K562 (cell line): ENCODE measurements around the gene TAS2R41. TPM values are rescaled to one million over a fixed set of nuclear protein-coding genes. Genes with fewer than 3 reads are reported as not detected.

ENCODE experiments used
- ATAC-seq: fragments of 200-7000 bp; cut with Tn5 transposase; 3 replicates; pipeline ENCODE4 v1.9.1; 2020; ENCODE audit warnings: moderate library complexity
- BruUV-seq: library from RNA; stranded (reverse); fragments of 400-500 nt; replicated peaks from 2 replicates; lab custom pipeline; 2021; lab: Mats Ljungman, UMichigan
- CTCF ChIA-PET: fragments of 300-600 bp; formaldehyde crosslinking; extraction: SDS; loops from one replicate; lab custom pipeline; 2021; ENCODE audit warnings: low intra/inter-chr PET ratio; lab: Yijun Ruan, JAX
- POLR2A ChIA-PET: fragments of 300-600, 350-650 bp; sonication (Branson Sonifier 250); formaldehyde crosslinking; extraction: SDS; loops from one replicate; lab custom pipeline; 2021; ENCODE audit warnings: antibody characterized with exemption, inconsistent platforms; lab: Yijun Ruan, JAX
- DNase-seq, 4 experiments: peaks; one replicate each; pipeline versions ENCODE4 v3.0.0 to v3.0.0-alpha.2; 2011 to 2018; ENCODE audit warnings: low spot score in 3 of 4, mixed read lengths in 3 of 4; ENCODE audit errors: extremely low read depth in 1 of 4
- FAIRE-seq: peaks from 2 replicates; lab custom pipeline; 2011; peaks lifted over from hg19 to GRCh38; lab: Jason Lieb, UNC
- H2AFZ ChIP-seq: 2 replicates; pipeline ENCODE4 v1.6.0; 2011; ENCODE audit warnings: low read depth, low read length, control low read depth, inconsistent platforms
- H3K27ac ChIP-seq: fragments of 200-600 bp; 3 replicates; pipeline ENCODE4 v1.8.0; 2011; ENCODE audit warnings: low read depth, mild to moderate bottlenecking, control low read depth, inconsistent platforms, low read length, moderate library complexity, mixed read lengths; ENCODE audit errors: extremely low read depth
- H3K27me3 ChIP-seq, 2 experiments: fragments of 300-600 bp in 1 of 2; 2 replicates in 1 of 2; 3 replicates in 1 of 2; pipeline versions ENCODE4 v1.6.0 to v1.8.0; 2011; ENCODE audit warnings: inconsistent platforms in 2 of 2, low read length in 2 of 2, mild to moderate bottlenecking in 1 of 2, mixed read lengths in 1 of 2, moderate library complexity in 1 of 2; ENCODE audit not compliant: control insufficient read depth in 2 of 2, insufficient read depth in 2 of 2
- H3K36me3 ChIP-seq: fragments of 300-600 bp; 3 replicates; pipeline ENCODE4 v1.8.0; 2011; ENCODE audit warnings: mild to moderate bottlenecking, low read length, inconsistent platforms; ENCODE audit not compliant: control insufficient read depth, insufficient read depth
- H3K4me1 ChIP-seq, 2 experiments: fragments of 200-600 bp in 1 of 2; replicated peaks in 1 of 2; 2 replicates in 1 of 2; 3 replicates in 1 of 2; pipeline versions ENCODE4 v1.5.1 to v1.8.0; 2011; ENCODE audit warnings: inconsistent platforms in 2 of 2, low read length in 2 of 2, mild to moderate bottlenecking in 1 of 2, mixed read lengths in 1 of 2, moderate library complexity in 1 of 2; ENCODE audit not compliant: control insufficient read depth in 2 of 2, insufficient read depth in 2 of 2
- H3K4me2 ChIP-seq: 2 replicates; pipeline ENCODE4 v1.6.1; 2011; ENCODE audit warnings: low read length, control low read depth, inconsistent platforms, mixed read lengths; ENCODE audit not compliant: insufficient read depth
- H3K4me3 ChIP-seq: fragments of 200-600 bp; sonication (generic), shearing (Covaris generic); 2 replicates; pipeline ENCODE4 v1.5.1; 2016; ENCODE audit warnings: control low read depth, inconsistent platforms
- H3K79me2 ChIP-seq: fragments of 200-600 bp; 3 replicates; pipeline ENCODE4 v1.8.0; 2011; ENCODE audit warnings: low read length, inconsistent platforms; ENCODE audit not compliant: control insufficient read depth, insufficient read depth
- H3K9ac ChIP-seq, 2 experiments: 2 replicates each; pipeline versions ENCODE4 v1.6.0 to v1.6.1; 2011; ENCODE audit warnings: low read depth in 2 of 2, low read length in 2 of 2, control low read depth in 1 of 2, inconsistent platforms in 1 of 2, mild to moderate bottlenecking in 1 of 2, mixed read lengths in 1 of 2; ENCODE audit not compliant: insufficient read depth in 1 of 2
- H3K9me1 ChIP-seq: one replicate; pipeline ENCODE4 v1.6.0; 2011; ENCODE audit warnings: inconsistent platforms, mild to moderate bottlenecking, low read length, moderate library complexity; ENCODE audit not compliant: control insufficient read depth, insufficient read depth
- H3K9me3 ChIP-seq: replicated peaks from 2 replicates; pipeline ENCODE4 v1.5.1; 2011; ENCODE audit warnings: low read depth, low read length, inconsistent platforms; ENCODE audit not compliant: control insufficient read depth, insufficient read depth
- H4K20me1 ChIP-seq: replicated peaks from 2 replicates; pipeline ENCODE4 v1.6.1; 2011; ENCODE audit warnings: low read length, inconsistent platforms, mixed read lengths; ENCODE audit not compliant: control insufficient read depth, insufficient read depth
- BDP1 ChIP-seq: IDR thresholded peaks from 3 replicates; pipeline ENCODE4 v1.6.1; 2011; ENCODE audit not compliant: insufficient read length, insufficient read depth
- TEAD2 ChIP-seq: fragments of 450-650 bp; IDR thresholded peaks from 2 replicates; pipeline ENCODE4 v1.6.1; 2016; ENCODE audit warnings: missing genetic modification characterization, control low read depth, missing compliant biosample characterization
- WGBS: fragments of 100-300 bp; shearing (Covaris generic); methylation state at CpG from one replicate; pipeline ENCODE4 v1.1.6; 2016; ENCODE audit warnings: low coverage, mixed read lengths; ENCODE audit not compliant: insufficient coverage; ENCODE audit errors: missing lambda C conversion rate; 5-methylcytosine and 5-hydroxymethylcytosine counted together
- in situ Hi-C: fragments of 300-500 bp; cut with MboI; formaldehyde crosslinking; loops from 4 replicates; pipeline ENCODE4 v1.15.0; 2018; ENCODE audit warnings: inconsistent platforms, mixed read lengths
- intact Hi-C: fragments of 100-400 bp; cut with micrococcal nuclease; formaldehyde crosslinking; loops from 2 replicates; pipeline ENCODE4 v1.14.2; 2022
- polyA plus RNA-seq, 8 experiments: library from polyadenylated mRNA; depleted of rRNA in 4 of 8; stranded (reverse) in 5 of 8; unstranded in 3 of 8; fragments of >200 nt; fragmentation: Nextera tagmentation in 2 of 8; fragmentation: Illumina TruSeq in 1 of 8; extraction: Ambion mirVana in 2 of 8; extraction: Trizol in 1 of 8; gene quantifications; 2 replicates each; pipeline versions ENCODE4 v1.2.1 to v1.2.3, GENCODE V29; 2011 to 2014; ENCODE audit warnings: inconsistent platforms in 1 of 8, missing spikeins in 1 of 8
- total RNA-seq, 7 experiments: library from RNA; depleted of rRNA in 6 of 7; stranded (reverse); fragments of >200 nt in 6 of 7; fragmentation: Illumina TruSeq in 2 of 7; extraction: Trizol in 2 of 7; gene quantifications; 2 replicates each; pipeline versions ENCODE4 v1.2.1 to v1.2.3, GENCODE V29; 2011 to 2021; ENCODE audit warnings: low replicate concordance in 1 of 7
- TF ChIP-seq, protein P1 (sequence below): fragments of 450-650 bp; IDR thresholded peaks from 2 replicates; pipeline ENCODE4 v1.6.1; 2016
- TF ChIP-seq, protein P2 (sequence below): fragments of 250-450 bp; sonication (Bioruptor Pico); IDR thresholded peaks from 2 replicates; pipeline ENCODE4 v1.4.0; 2020; ENCODE audit warnings: mild to moderate bottlenecking, moderate library complexity

Gene TAS2R41
- total and polyA plus RNA-seq, 9 of the 15 experiments (the other 6 are each of a cell fraction or from before 2014, with no cell fraction given): not detected

- TF ChIP-seq BDP1 (no peak), TEAD2 (tag) (no peak)
- TF ChIP-seq, protein P1, sequence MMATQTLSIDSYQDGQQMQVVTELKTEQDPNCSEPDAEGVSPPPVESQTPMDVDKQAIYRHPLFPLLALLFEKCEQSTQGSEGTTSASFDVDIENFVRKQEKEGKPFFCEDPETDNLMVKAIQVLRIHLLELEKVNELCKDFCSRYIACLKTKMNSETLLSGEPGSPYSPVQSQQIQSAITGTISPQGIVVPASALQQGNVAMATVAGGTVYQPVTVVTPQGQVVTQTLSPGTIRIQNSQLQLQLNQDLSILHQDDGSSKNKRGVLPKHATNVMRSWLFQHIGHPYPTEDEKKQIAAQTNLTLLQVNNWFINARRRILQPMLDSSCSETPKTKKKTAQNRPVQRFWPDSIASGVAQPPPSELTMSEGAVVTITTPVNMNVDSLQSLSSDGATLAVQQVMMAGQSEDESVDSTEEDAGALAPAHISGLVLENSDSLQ: no peak
- TF ChIP-seq, protein P2, sequence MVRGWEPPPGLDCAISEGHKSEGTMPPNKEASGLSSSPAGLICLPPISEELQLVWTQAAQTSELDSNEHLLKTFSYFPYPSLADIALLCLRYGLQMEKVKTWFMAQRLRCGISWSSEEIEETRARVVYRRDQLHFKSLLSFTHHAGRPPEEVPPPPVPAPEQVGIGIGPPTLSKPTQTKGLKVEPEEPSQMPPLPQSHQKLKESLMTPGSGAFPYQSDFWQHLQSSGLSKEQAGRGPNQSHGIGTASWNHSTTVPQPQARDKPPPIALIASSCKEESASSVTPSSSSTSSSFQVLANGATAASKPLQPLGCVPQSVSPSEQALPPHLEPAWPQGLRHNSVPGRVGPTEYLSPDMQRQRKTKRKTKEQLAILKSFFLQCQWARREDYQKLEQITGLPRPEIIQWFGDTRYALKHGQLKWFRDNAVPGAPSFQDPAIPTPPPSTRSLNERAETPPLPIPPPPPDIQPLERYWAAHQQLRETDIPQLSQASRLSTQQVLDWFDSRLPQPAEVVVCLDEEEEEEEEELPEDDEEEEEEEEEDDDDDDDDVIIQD: no peak
- TF ChIP-seq, all 486 proteins: peak for 0
- no peaks in the 10 kb centered on the region for H3K36me3 ChIP-seq
- H3K4me3 ChIP-seq: no peak overlapping the region
- in situ Hi-C loops (no loop called here), intact Hi-C loops (no loop called here)
- BruUV-seq: no TSS peak
- ATAC-seq: no peak
- no peak overlapping the region for H2AFZ ChIP-seq
- H3K79me2 ChIP-seq: no peaks in the 10 kb centered on the region
- no peak overlapping the region for H3K4me2 ChIP-seq
- DNase-seq: no peak
- H3K27ac ChIP-seq: no peak overlapping the region
- POLR2A ChIA-PET: interaction anchor here (0.6 kb wide), 1 partner anchor 437 kb away, joined by 4 read pairs; no protein-coding TSS in a partner anchor
- H3K27me3 ChIP-seq: peaks cover 2 to 6% of the 10 kb centered on the region in 2 experiments; a peak in 3 of 5 replicates
- H4K20me1 ChIP-seq: no peaks in the 10 kb centered on the region
- no peaks in the 10 kb centered on the region for H3K9me1 ChIP-seq
- CTCF ChIA-PET: no interaction called here
- FAIRE-seq: no peak
- no peak overlapping the region for H3K9ac ChIP-seq
- WGBS: 0% methylated on average over 3 of the region's 3 CpGs
- peaks cover 6% of the 10 kb centered on the region; the same call in 1 of the 2 replicates for H3K9me3 ChIP-seq
- H3K4me1 ChIP-seq: no peaks in the 10 kb centered on the region
Observed at GRCh38 chr7:143458263-143458662, 19.4 kb upstream of the TAS2R41 start.
